ENCODE data around the gene SAMM50.

DNA sequence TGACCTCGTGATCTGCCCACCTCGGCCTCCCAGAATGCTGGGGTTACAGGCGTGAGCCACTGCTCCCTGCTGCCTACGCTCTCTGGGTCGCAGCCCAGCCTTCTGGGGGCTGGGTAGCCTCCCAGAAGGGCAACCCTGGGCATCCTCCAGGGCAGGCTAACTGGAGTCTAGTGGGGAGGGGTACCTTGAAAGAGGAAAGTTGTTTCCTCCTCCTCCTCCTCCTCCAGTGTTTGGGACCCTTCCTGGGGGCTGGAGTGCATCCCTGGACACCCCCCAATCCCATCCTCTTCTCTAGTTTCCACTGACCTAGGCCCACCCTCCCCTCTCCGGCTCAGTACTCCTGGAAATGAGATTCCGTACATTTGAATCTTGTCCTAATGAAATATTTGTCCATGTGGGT, 30.4 kb upstream of the SAMM50 start:
- TF ChIP-seq CTCF (IDR thresholded peaks at IDR 0.05) (no peak), POLR2A (IDR thresholded peaks at IDR 0.05) (no peak)
